ENCODE results near the gene NR1H4. TPM values are rescaled to one million over a fixed set of nuclear protein-coding genes. Genes with fewer than 3 reads are reported as not detected.

The NR1H4 gene
- total and polyA plus RNA-seq, 4 donors: 33.5 to 106 (median 55.0) TPM

DNA sequence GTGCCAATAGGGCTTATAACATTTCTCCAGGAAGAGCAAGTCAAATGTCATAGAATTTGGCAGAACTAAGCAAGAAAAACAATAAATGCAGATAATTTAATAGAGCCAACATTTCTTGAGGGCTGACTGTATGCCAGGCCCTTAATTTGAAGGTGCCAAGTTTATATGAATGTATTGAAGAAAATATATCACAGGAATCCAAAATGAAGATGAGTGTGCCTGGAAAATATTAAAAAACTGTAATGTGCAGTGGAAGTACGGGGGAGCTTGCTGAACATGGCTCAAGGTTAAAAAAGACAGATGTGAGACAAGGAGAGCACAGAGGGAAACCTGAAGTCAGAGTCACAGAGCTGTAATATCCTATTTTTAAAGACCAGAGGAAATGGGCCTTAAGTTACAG is 16.4 kb downstream of the NR1H4 start:
- Histone ChIP-seq H3K36me3 (ENCODE audit: control insufficient read depth in 4 of 4, insufficient read depth in 3 of 4, low read depth in 1 of 4, low read length in 3 of 4) (peaks cover 0 to 30% (median 17%) of the 10 kb centered on the region in 4 donors), H3K9me3 (ENCODE audit: control insufficient read depth in 4 of 4, low read length in 3 of 4) (no peaks in the 10 kb centered on the region), H3K27ac (ENCODE audit: low read depth in 1 of 2, low read length in 2 of 2) (peak overlapping the region; percentile 38 to 59), H3K4me1 (ENCODE audit: control insufficient read depth in 4 of 4, insufficient read depth in 4 of 4, low read length in 3 of 4) (peaks cover 8 to 21% (median 13%) of the 10 kb centered on the region in 4 donors), H3K4me3 (ENCODE audit: low read depth in 1 of 3, low read length in 3 of 3) (no peak overlapping the region), H3K27me3 (ENCODE audit: control insufficient read depth in 4 of 4, insufficient read depth in 4 of 4, low read length in 3 of 4) (no peaks in the 10 kb centered on the region), H3K9ac (ENCODE audit: low read depth in 1 of 2, low read length in 2 of 2) (no peak overlapping the region)
- DNase-seq (ENCODE audit: low spot score): no peak
- WGBS: 66% methylated on average over 1 of the region's 1 CpG
- TF ChIP-seq NR2F2 (IDR thresholded peaks at IDR 0.05) (peak; percentile 28), HNF4G (IDR thresholded peaks at IDR 0.05) (no peak)

DNA sequence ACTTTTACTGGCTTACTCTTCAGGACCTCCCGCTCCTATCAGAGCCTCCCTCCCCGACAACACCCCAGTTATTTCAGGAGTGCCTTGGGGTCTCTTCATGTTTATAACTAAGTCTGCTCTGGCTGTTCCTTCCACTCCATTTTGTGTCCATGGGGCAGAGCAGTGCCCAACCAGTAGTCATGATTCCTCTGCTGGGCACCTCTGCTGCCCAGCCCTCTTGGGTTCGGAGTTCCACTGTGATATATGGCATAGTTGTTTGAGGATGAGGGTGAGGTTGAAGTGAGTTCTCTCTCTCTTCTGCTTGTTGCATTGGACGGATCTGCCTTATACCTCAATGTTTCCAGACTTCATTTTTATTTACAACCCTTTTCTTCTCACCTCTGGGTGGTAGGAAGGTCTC is 17.4 kb downstream of the NR1H4 start:
- peaks cover 6 to 17% (median 13%) of the 10 kb centered on the region in 4 donors for H3K4me1 ChIP-seq (ENCODE audit: control insufficient read depth in 4 of 4, insufficient read depth in 4 of 4, low read length in 3 of 4)
- no peak for DNase-seq (ENCODE audit: low spot score)
- H3K27ac ChIP-seq (ENCODE audit: low read depth in 1 of 2, low read length in 2 of 2): peak overlapping the region in 1 of 2 donors; percentile 41
- 81% methylated on average over 4 of the region's 4 CpGs for WGBS
- no peak overlapping the region for H3K4me3 ChIP-seq (ENCODE audit: low read depth in 1 of 3, low read length in 3 of 3)
- H3K27me3 ChIP-seq (ENCODE audit: control insufficient read depth in 4 of 4, insufficient read depth in 4 of 4, low read length in 3 of 4): no peaks in the 10 kb centered on the region
- H3K9ac ChIP-seq (ENCODE audit: low read depth in 1 of 2, low read length in 2 of 2): no peak overlapping the region
- H3K9me3 ChIP-seq (ENCODE audit: control insufficient read depth in 4 of 4, low read length in 3 of 4): no peaks in the 10 kb centered on the region
- TF ChIP-seq, protein P1, sequence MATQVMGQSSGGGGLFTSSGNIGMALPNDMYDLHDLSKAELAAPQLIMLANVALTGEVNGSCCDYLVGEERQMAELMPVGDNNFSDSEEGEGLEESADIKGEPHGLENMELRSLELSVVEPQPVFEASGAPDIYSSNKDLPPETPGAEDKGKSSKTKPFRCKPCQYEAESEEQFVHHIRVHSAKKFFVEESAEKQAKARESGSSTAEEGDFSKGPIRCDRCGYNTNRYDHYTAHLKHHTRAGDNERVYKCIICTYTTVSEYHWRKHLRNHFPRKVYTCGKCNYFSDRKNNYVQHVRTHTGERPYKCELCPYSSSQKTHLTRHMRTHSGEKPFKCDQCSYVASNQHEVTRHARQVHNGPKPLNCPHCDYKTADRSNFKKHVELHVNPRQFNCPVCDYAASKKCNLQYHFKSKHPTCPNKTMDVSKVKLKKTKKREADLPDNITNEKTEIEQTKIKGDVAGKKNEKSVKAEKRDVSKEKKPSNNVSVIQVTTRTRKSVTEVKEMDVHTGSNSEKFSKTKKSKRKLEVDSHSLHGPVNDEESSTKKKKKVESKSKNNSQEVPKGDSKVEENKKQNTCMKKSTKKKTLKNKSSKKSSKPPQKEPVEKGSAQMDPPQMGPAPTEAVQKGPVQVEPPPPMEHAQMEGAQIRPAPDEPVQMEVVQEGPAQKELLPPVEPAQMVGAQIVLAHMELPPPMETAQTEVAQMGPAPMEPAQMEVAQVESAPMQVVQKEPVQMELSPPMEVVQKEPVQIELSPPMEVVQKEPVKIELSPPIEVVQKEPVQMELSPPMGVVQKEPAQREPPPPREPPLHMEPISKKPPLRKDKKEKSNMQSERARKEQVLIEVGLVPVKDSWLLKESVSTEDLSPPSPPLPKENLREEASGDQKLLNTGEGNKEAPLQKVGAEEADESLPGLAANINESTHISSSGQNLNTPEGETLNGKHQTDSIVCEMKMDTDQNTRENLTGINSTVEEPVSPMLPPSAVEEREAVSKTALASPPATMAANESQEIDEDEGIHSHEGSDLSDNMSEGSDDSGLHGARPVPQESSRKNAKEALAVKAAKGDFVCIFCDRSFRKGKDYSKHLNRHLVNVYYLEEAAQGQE (IDR thresholded peaks at IDR 0.05): no peak
- TF ChIP-seq RXRA (IDR thresholded peaks at IDR 0.05): no peak
- TF ChIP-seq RAD21 (IDR thresholded peaks at IDR 0.05): no peak
- no peak for TF ChIP-seq HNF4A (conservative IDR thresholded peaks at IDR 0.05)
- TF ChIP-seq TAF1 (conservative IDR thresholded peaks at IDR 0.05): no peak
- TF ChIP-seq, protein P2, sequence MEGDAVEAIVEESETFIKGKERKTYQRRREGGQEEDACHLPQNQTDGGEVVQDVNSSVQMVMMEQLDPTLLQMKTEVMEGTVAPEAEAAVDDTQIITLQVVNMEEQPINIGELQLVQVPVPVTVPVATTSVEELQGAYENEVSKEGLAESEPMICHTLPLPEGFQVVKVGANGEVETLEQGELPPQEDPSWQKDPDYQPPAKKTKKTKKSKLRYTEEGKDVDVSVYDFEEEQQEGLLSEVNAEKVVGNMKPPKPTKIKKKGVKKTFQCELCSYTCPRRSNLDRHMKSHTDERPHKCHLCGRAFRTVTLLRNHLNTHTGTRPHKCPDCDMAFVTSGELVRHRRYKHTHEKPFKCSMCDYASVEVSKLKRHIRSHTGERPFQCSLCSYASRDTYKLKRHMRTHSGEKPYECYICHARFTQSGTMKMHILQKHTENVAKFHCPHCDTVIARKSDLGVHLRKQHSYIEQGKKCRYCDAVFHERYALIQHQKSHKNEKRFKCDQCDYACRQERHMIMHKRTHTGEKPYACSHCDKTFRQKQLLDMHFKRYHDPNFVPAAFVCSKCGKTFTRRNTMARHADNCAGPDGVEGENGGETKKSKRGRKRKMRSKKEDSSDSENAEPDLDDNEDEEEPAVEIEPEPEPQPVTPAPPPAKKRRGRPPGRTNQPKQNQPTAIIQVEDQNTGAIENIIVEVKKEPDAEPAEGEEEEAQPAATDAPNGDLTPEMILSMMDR (IDR thresholded peaks at IDR 0.05; ENCODE audit: low read depth, low read length, missing input control): no peak
- TF ChIP-seq YY1 (IDR thresholded peaks at IDR 0.05): no peak
- no peak for TF ChIP-seq FOXA2 (IDR thresholded peaks at IDR 0.05)
- no peak for TF ChIP-seq SP1 (IDR thresholded peaks at IDR 0.05)
- TF ChIP-seq NR2F2 (IDR thresholded peaks at IDR 0.05): no peak
- TF ChIP-seq, protein P3, sequence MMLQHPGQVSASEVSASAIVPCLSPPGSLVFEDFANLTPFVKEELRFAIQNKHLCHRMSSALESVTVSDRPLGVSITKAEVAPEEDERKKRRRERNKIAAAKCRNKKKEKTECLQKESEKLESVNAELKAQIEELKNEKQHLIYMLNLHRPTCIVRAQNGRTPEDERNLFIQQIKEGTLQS (IDR thresholded peaks at IDR 0.05): no peak
- H3K36me3 ChIP-seq (ENCODE audit: control insufficient read depth in 4 of 4, insufficient read depth in 3 of 4, low read depth in 1 of 4, low read length in 3 of 4): peaks cover 0 to 32% (median 20%) of the 10 kb centered on the region in 4 donors

DNA sequence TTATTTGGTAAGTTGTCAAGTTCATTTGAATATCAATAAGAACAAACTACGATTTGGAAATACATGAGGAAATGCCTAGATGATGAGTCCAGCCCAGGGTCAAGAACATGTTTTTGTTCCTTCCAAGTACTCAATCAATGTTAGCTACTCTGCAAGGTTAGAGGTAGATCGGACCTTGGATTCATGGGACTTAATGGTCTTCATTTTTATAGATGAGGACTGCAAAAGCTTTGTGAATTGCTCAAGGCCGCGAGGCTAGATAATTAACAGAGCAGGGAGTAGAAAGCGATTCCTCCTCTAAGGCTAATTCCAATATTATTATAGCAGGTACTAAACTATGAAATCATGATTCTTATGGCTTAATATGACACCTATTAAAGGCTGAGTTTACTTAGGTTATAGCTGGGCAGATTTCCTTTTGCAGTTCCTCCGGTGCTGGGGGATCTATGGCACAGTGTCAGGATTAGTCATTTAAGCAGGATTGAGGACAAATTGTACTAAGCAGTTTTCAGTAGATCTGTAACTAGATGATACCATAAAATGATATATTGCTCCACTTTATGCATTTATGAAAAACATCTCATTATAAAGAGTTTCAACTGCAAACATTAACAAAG is 19.8 kb downstream of the NR1H4 start:
- Histone ChIP-seq H3K9me3 (ENCODE audit: control insufficient read depth in 4 of 4, low read length in 3 of 4) (no peaks in the 10 kb centered on the region), H3K36me3 (ENCODE audit: control insufficient read depth in 4 of 4, insufficient read depth in 3 of 4, low read depth in 1 of 4, low read length in 3 of 4) (peaks cover 0 to 46% (median 28%) of the 10 kb centered on the region in 4 donors), H3K4me3 (ENCODE audit: low read depth in 1 of 3, low read length in 3 of 3) (no peak overlapping the region), H3K4me1 (ENCODE audit: control insufficient read depth in 4 of 4, insufficient read depth in 4 of 4, low read length in 3 of 4) (peaks cover 6 to 19% (median 11%) of the 10 kb centered on the region in 4 donors), H3K27ac (ENCODE audit: low read depth in 1 of 2, low read length in 2 of 2) (no peak overlapping the region), H3K9ac (ENCODE audit: low read depth in 1 of 2, low read length in 2 of 2) (no peak overlapping the region), H3K27me3 (ENCODE audit: control insufficient read depth in 4 of 4, insufficient read depth in 4 of 4, low read length in 3 of 4) (no peaks in the 10 kb centered on the region)
- TF ChIP-seq FOXA2 (IDR thresholded peaks at IDR 0.05) (no peak), FOXA1 (IDR thresholded peaks at IDR 0.05) (no peak), EGR1 (IDR thresholded peaks at IDR 0.05; ENCODE audit: low read depth in 2 of 2) (no peak), RAD21 (IDR thresholded peaks at IDR 0.05) (no peak), NR2F2 (IDR thresholded peaks at IDR 0.05) (no peak)
- WGBS: 75% methylated on average over 6 of the region's 6 CpGs
- no peak for DNase-seq (ENCODE audit: low spot score)
